Measurements from ENCODE around the gene STXBP3. TPM values are rescaled to one million over a fixed set of nuclear protein-coding genes. Genes with fewer than 3 reads are reported as not detected.

The STXBP3 gene
- total and polyA plus RNA-seq, 2 of the 4 experiments (the other 2 are of a cell fraction), result 19.1 to 19.7 TPM

GRCh38 chr1:108785880-108786279, 39.4 kb downstream of the STXBP3 start:
- Histone ChIP-seq H4K91ac (ENCODE audit: insufficient read depth, low read depth, low read length) (no peak overlapping the region), H3K56ac (ENCODE audit: extremely low read depth, insufficient read depth, low read length) (no peak overlapping the region), H2BK15ac (ENCODE audit: low read depth, low read length) (no peak overlapping the region), H3K36me3 (ENCODE audit: control insufficient read depth, insufficient read depth, low read length) (peaks cover 32% of the 10 kb centered on the region), H2BK20ac (ENCODE audit: low read depth, low read length) (no peak overlapping the region), H3K9ac (ENCODE audit: low read depth, low read length) (no peak overlapping the region), H2AK5ac (ENCODE audit: low read depth, low read length) (no peak overlapping the region), H3K27ac (ENCODE audit: insufficient read depth, low read length) (no peak overlapping the region), H3K27me3 (ENCODE audit: control insufficient read depth, insufficient read depth, low read length) (no peaks in the 10 kb centered on the region), H3K4me3 (ENCODE audit: insufficient read depth, low read depth, low read length) (no peak overlapping the region), H3K4me1 (ENCODE audit: control insufficient read depth, insufficient read depth, low read length) (no peaks in the 10 kb centered on the region), H3K9me3 (ENCODE audit: control insufficient read depth, insufficient read depth, low read length) (peaks cover 10% of the 10 kb centered on the region), H2BK120ac (ENCODE audit: low read depth, low read length) (no peak overlapping the region), H4K20me1 (ENCODE audit: insufficient read depth, low read length) (no peaks in the 10 kb centered on the region), H4K5ac (ENCODE audit: low read depth, low read length) (no peak overlapping the region), H2BK5ac (ENCODE audit: low read depth, low read length, poor library complexity, severe bottlenecking) (no peak overlapping the region), H4K8ac (ENCODE audit: low read depth in 2 of 2, low read length in 2 of 2) (no peak overlapping the region), H3K23ac (ENCODE audit: low read depth, low read length) (no peak overlapping the region), H3K14ac (replicated peaks; ENCODE audit: low read depth, low read length) (no peak overlapping the region), H2AK9ac (replicated peaks; ENCODE audit: low read depth, low read length, poor library complexity) (no peak overlapping the region), H3K9me1 (ENCODE audit: insufficient read depth, low read length) (no peaks in the 10 kb centered on the region), H3K4me2 (ENCODE audit: low read depth, low read length) (no peak overlapping the region), H3K4ac (ENCODE audit: low read depth, low read length) (no peak overlapping the region), H3K79me1 (ENCODE audit: low read depth in 1 of 2, low read length in 2 of 2) (no peaks in the 10 kb centered on the region; a peak in 2 of 4 replicates), H3K18ac (ENCODE audit: low read depth, low read length) (no peak overlapping the region), H2AFZ (replicated peaks; ENCODE audit: low read length, poor library complexity) (no peak overlapping the region)
- no CpG with 5 or more reads among the region's 2 CpGs for WGBS, 2 experiments (ENCODE audit: extremely low coverage in 2 of 2, insufficient read length in 1 of 2)
- intact Hi-C loops (cut with micrococcal nuclease), result no loop called here
- in situ Hi-C loops (cut with MboI; ENCODE audit: low sequenced_read_pairs), result no loop called here
- DNase-seq (no peak), ATAC-seq (ENCODE audit: low read depth) (no peak)
- TF ChIP-seq MAZ (IDR thresholded peaks at IDR 0.05; ENCODE audit: borderline replicate concordance, low read depth, low read length), result no peak
- no peak for TF ChIP-seq MAFK (IDR thresholded peaks at IDR 0.05; ENCODE audit: low read depth, low read length)
- TF ChIP-seq CEBPB (IDR thresholded peaks at IDR 0.05; ENCODE audit: low read depth, low read length), result no peak
- TF ChIP-seq POLR2A (IDR thresholded peaks at IDR 0.05; ENCODE audit: low read depth, low read length), result no peak
- no peak for TF ChIP-seq RFX5 (IDR thresholded peaks at IDR 0.05; ENCODE audit: low read depth, low read length)
- TF ChIP-seq BHLHE40 (IDR thresholded peaks at IDR 0.05; ENCODE audit: low read depth, low read length), result no peak
- no peak for TF ChIP-seq FOS (IDR thresholded peaks at IDR 0.05; ENCODE audit: low read depth, low read length)
- TF ChIP-seq SMC3 (IDR thresholded peaks at IDR 0.05; ENCODE audit: low read depth, low read length), result no peak
- no peak for TF ChIP-seq USF2 (IDR thresholded peaks at IDR 0.05; ENCODE audit: low read depth, low read length)
- TF ChIP-seq CTCF (conservative IDR thresholded peaks at IDR 0.05; ENCODE audit: low read depth, low read length), result no peak
- CTCF ChIA-PET, result no interaction called here
- BruUV-seq (replicated peaks), result no TSS peak
- POLR2A ChIA-PET (ENCODE audit: unreplicated experiment), result no interaction called here
- dilution Hi-C loops (cut with HindIII; ENCODE audit: low sequenced_read_pairs, unreplicated experiment), result no loop called here

All from IMR-90 (cell line).